ENCODE measurements around the gene TMA7B. TPM values are rescaled to one million over a fixed set of nuclear protein-coding genes. Genes with fewer than 3 reads are reported as not detected.

Gene TMA7B
- total and polyA plus RNA-seq, 8 donors, result 0.17 to 0.42 (median 0.24) TPM

- TF ChIP-seq CTCF (IDR thresholded peaks at IDR 0.05), result no peak
- Histone ChIP-seq H3K36me3 (no peaks in the 10 kb centered on the region), H3K27me3 (peaks cover 30 to 50% of the 10 kb centered on the region in 2 donors), H3K4me1 (peaks cover 0 to 15% of the 10 kb centered on the region in 2 donors), H3K9me3 (no peaks in the 10 kb centered on the region), H3K27ac (no peak overlapping the region), H3K4me3 (no peak overlapping the region)
- DNase-seq (peak in 1 of 4 donors; percentile 43), ATAC-seq (no peak)
- intact Hi-C loops (cut with DNase I), result no loop called here
Observed at GRCh38 chr22:39997939-39998726, 37.9 kb downstream of the TMA7B start.

- no peak for DNase-seq
- Histone ChIP-seq H3K27me3 (peaks cover 19 to 39% of the 10 kb centered on the region in 2 donors), H3K4me3 (no peak overlapping the region), H3K9me3 (no peaks in the 10 kb centered on the region), H3K36me3 (no peaks in the 10 kb centered on the region), H3K4me1 (peaks cover 0 to 10% of the 10 kb centered on the region in 2 donors), H3K27ac (no peak overlapping the region)
- ATAC-seq, result no peak
- no peak for TF ChIP-seq CTCF (IDR thresholded peaks at IDR 0.05)
- intact Hi-C loops (cut with DNase I), result no loop called here
Observed at GRCh38 chr22:39999144-39999757, 39.1 kb downstream of the TMA7B start.

GRCh38 chr22:40000171-40000570 lies 40.0 kb downstream of the TMA7B start:
- intact Hi-C loops (cut with DNase I), result no loop called here
- ATAC-seq, result no peak
- no peaks in the 10 kb centered on the region for H3K9me3 ChIP-seq
- no peak for DNase-seq
- H3K4me1 ChIP-seq, result peaks cover 0 to 4% of the 10 kb centered on the region in 2 donors
- H3K4me3 ChIP-seq, result no peak overlapping the region
- H3K27ac ChIP-seq, result no peak overlapping the region
- no peak for TF ChIP-seq CTCF (IDR thresholded peaks at IDR 0.05)
- H3K36me3 ChIP-seq, result no peaks in the 10 kb centered on the region
- peaks cover 13 to 30% of the 10 kb centered on the region in 2 donors for H3K27me3 ChIP-seq

GRCh38 chr22:40001106-40001505 lies 40.9 kb downstream of the TMA7B start:
- TF ChIP-seq CTCF (IDR thresholded peaks at IDR 0.05), result no peak
- ATAC-seq, result no peak
- no peaks in the 10 kb centered on the region for H3K36me3 ChIP-seq
- intact Hi-C loops (cut with DNase I), result no loop called here
- peaks cover 3 to 20% of the 10 kb centered on the region in 2 donors for H3K27me3 ChIP-seq
- no peak overlapping the region for H3K4me3 ChIP-seq
- H3K9me3 ChIP-seq, result no peaks in the 10 kb centered on the region
- no peak overlapping the region for H3K27ac ChIP-seq
- no peak for DNase-seq
- H3K4me1 ChIP-seq, result no peaks in the 10 kb centered on the region

GRCh38 chr22:40001800-40002577 lies 41.8 kb downstream of the TMA7B start:
- H3K4me1 ChIP-seq, result no peaks in the 10 kb centered on the region
- no peaks in the 10 kb centered on the region for H3K36me3 ChIP-seq
- no peaks in the 10 kb centered on the region for H3K9me3 ChIP-seq
- peaks cover 0 to 12% of the 10 kb centered on the region in 2 donors for H3K27me3 ChIP-seq
- no peak overlapping the region for H3K4me3 ChIP-seq
- DNase-seq, result no peak
- no peak for ATAC-seq
- intact Hi-C loops (cut with DNase I), result no loop called here
- H3K27ac ChIP-seq, result no peak overlapping the region
- TF ChIP-seq CTCF (IDR thresholded peaks at IDR 0.05), result no peak

Data from left lung (tissue), 10 donors.